ENCODE data around the gene KRR1. TPM values are rescaled to one million over a fixed set of nuclear protein-coding genes. Genes with fewer than 3 reads are reported as not detected.

The KRR1 gene
- total and polyA plus RNA-seq, 2 of the 13 experiments (the other 11 are each of a cell fraction or from before 2014, with no cell fraction given), result 19.3 to 103 TPM

DNA sequence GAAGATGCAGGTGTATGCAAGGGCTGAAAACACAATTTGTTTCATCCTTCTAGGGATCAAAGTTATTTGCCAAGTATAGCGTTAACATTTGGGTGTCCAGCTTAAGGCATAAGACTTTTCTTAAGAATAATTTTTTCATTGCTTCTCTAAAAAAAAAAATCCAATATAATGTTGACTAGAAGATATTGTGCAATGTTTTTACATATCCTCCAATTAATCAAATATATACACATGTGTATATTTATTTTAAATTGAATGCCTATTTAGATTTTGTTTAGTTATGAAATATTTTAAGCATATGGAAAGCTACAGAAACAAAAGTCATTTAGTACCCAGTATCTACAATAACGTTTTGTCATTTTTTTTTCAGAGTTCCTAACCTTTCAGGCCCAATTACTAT, 28.5 kb upstream of the KRR1 start:
- ATAC-seq (no peak), DNase-seq (ENCODE audit: low spot score) (no peak), FAIRE-seq (no peak)
- Histone ChIP-seq H3K4me2 (ENCODE audit: low read depth, low read length) (no peak overlapping the region), H3K27me3 (ENCODE audit: control insufficient read depth in 1 of 2, insufficient read depth in 2 of 2, low read length in 2 of 2) (peaks cover 0 to 8% of the 10 kb centered on the region in 2 experiments; a peak in 1 of 5 replicates), H2AFZ (ENCODE audit: low read length) (no peak overlapping the region), H3K4me3 (replicated peaks in 1 of 3; ENCODE audit: insufficient read depth in 1 of 3, low read depth in 2 of 3, low read length in 3 of 3) (no peak overlapping the region), H3K36me3 (replicated peaks in 1 of 2; ENCODE audit: control insufficient read depth in 1 of 2, insufficient read depth in 2 of 2, low read length in 2 of 2) (no peaks in the 10 kb centered on the region), H3K27ac (ENCODE audit: extremely low read length, insufficient read depth, low read length) (no peak overlapping the region), H4K20me1 (ENCODE audit: insufficient read depth, low read length) (no peaks in the 10 kb centered on the region), H3K9me3 (ENCODE audit: low read length) (no peaks in the 10 kb centered on the region), H3K79me2 (ENCODE audit: insufficient read depth, low read length) (no peaks in the 10 kb centered on the region), H3K4me1 (ENCODE audit: insufficient read depth, low read length) (no peaks in the 10 kb centered on the region), H3K9ac (ENCODE audit: insufficient read depth, low read depth, low read length) (no peak overlapping the region)
- intact Hi-C loops (cut with micrococcal nuclease; ENCODE audit: unreplicated experiment) (no loop called here), in situ Hi-C loops (cut with HindIII; ENCODE audit: extremely low pct_ligation_motif_present, low pct_unique_long_range_greater_than_20kb) (loop anchor here (25.0 kb wide), 1 partner anchor 922 kb away; no protein-coding TSS in a partner anchor)
- no TSS peak for BruUV-seq (replicated peaks)
- ChIA-PET CTCF (ENCODE audit: low intra/inter-chr PET ratio, low total read pairs) (no interaction called here), POLR2A (no interaction called here)
- TF ChIP-seq, protein P1, sequence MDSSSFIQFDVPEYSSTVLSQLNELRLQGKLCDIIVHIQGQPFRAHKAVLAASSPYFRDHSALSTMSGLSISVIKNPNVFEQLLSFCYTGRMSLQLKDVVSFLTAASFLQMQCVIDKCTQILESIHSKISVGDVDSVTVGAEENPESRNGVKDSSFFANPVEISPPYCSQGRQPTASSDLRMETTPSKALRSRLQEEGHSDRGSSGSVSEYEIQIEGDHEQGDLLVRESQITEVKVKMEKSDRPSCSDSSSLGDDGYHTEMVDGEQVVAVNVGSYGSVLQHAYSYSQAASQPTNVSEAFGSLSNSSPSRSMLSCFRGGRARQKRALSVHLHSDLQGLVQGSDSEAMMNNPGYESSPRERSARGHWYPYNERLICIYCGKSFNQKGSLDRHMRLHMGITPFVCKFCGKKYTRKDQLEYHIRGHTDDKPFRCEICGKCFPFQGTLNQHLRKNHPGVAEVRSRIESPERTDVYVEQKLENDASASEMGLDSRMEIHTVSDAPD (CRISPR knock-in tag; IDR thresholded peaks at IDR 0.05), result no peak
- TF ChIP-seq, protein P2, sequence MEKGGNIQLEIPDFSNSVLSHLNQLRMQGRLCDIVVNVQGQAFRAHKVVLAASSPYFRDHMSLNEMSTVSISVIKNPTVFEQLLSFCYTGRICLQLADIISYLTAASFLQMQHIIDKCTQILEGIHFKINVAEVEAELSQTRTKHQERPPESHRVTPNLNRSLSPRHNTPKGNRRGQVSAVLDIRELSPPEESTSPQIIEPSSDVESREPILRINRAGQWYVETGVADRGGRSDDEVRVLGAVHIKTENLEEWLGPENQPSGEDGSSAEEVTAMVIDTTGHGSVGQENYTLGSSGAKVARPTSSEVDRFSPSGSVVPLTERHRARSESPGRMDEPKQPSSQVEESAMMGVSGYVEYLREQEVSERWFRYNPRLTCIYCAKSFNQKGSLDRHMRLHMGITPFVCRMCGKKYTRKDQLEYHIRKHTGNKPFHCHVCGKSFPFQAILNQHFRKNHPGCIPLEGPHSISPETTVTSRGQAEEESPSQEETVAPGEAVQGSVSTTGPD (CRISPR knock-in tag; IDR thresholded peaks at IDR 0.05), result no peak
- TF ChIP-seq ZNF567 (CRISPR knock-in tag; IDR thresholded peaks at IDR 0.05; ENCODE audit: borderline replicate concordance) (no peak), REPIN1 (CRISPR knock-in tag; IDR thresholded peaks at IDR 0.05; ENCODE audit: borderline replicate concordance, low read depth) (no peak), ZNF484 (CRISPR knock-in tag; IDR thresholded peaks at IDR 0.05; ENCODE audit: borderline replicate concordance, low read depth) (no peak), ZNF766 (CRISPR knock-in tag; IDR thresholded peaks at IDR 0.05; ENCODE audit: borderline replicate concordance) (no peak), PITX1 (CRISPR knock-in tag; IDR thresholded peaks at IDR 0.05) (no peak), ZNF460 (CRISPR knock-in tag; IDR thresholded peaks at IDR 0.05; ENCODE audit: borderline replicate concordance) (no peak), MIXL1 (CRISPR knock-in tag; IDR thresholded peaks at IDR 0.05) (no peak), CCDC6 (CRISPR knock-in tag; IDR thresholded peaks at IDR 0.05) (no peak), CENPX (CRISPR knock-in tag; IDR thresholded peaks at IDR 0.05) (no peak), PHF20 (CRISPR knock-in tag; IDR thresholded peaks at IDR 0.05) (no peak), SNAI1 (CRISPR knock-in tag; IDR thresholded peaks at IDR 0.05; ENCODE audit: borderline replicate concordance) (no peak), HNRNPH1 (optimal IDR thresholded peaks at IDR 0.05; ENCODE audit: low read depth, low read length) (no peak), DPF2 (CRISPR knock-in tag; IDR thresholded peaks at IDR 0.05; ENCODE audit: borderline replicate concordance, low read depth) (no peak), SYNCRIP (IDR thresholded peaks at IDR 0.05; ENCODE audit: insufficient read depth, low read depth, low read length) (no peak), NR2F1 (CRISPR knock-in tag; IDR thresholded peaks at IDR 0.05) (no peak)
- 17% methylated on average over 2 of the region's 2 CpGs for WGBS (ENCODE audit: low lambda C conversion rate)
